ENCODE data around the gene SLTM.

GRCh38 chr15:58952751-58953150 is 19.3 kb upstream of the SLTM start:
- no peak for TF ChIP-seq CTCF (IDR thresholded peaks at IDR 0.05)
- TF ChIP-seq POLR2A (IDR thresholded peaks at IDR 0.05), result no peak
